ENCODE results near the gene MORN1.

MORN1 gene

GRCh38 chr1:2378956-2379732, 12.2 kb downstream of the MORN1 start:
- no peak overlapping the region for H3K27ac ChIP-seq
- no peak for TF ChIP-seq CTCF (IDR thresholded peaks at IDR 0.05; ENCODE audit: low read depth, low read length)

GRCh38 chr1:2378441-2378851, 12.9 kb downstream of the MORN1 start:
- no peaks in the 10 kb centered on the region for H3K27me3 ChIP-seq (ENCODE audit: insufficient read depth, low read depth, severe bottlenecking)
- H3K36me3 ChIP-seq = no peaks in the 10 kb centered on the region; the same call in 1 of the 2 replicates
- no peak overlapping the region for H3K27ac ChIP-seq
- no peak overlapping the region for H3K4me3 ChIP-seq (ENCODE audit: low read depth, low read length)
- no peak for DNase-seq
- no peak for TF ChIP-seq CTCF (IDR thresholded peaks at IDR 0.05; ENCODE audit: low read depth, low read length)
- no peaks in the 10 kb centered on the region for H3K9me3 ChIP-seq (ENCODE audit: severe bottlenecking)

More at GRCh38 chr1:2378956-2379732, 12.2 kb downstream of the MORN1 start:
- H3K4me3 ChIP-seq (ENCODE audit: low read depth, low read length) = no peak overlapping the region
- no peak for DNase-seq
- no peaks in the 10 kb centered on the region; the same call in 1 of the 2 replicates for H3K36me3 ChIP-seq
- no peaks in the 10 kb centered on the region for H3K27me3 ChIP-seq (ENCODE audit: insufficient read depth, low read depth, severe bottlenecking)
- no peaks in the 10 kb centered on the region for H3K9me3 ChIP-seq (ENCODE audit: severe bottlenecking)

- no peaks in the 10 kb centered on the region; the same call in 1 of the 2 replicates for H3K36me3 ChIP-seq
- no peak overlapping the region for H3K27ac ChIP-seq
- no peak for DNase-seq
- TF ChIP-seq CTCF (IDR thresholded peaks at IDR 0.05; ENCODE audit: low read depth, low read length) = no peak
- no peak overlapping the region for H3K4me3 ChIP-seq (ENCODE audit: low read depth, low read length)
- no peaks in the 10 kb centered on the region for H3K9me3 ChIP-seq (ENCODE audit: severe bottlenecking)
- H3K27me3 ChIP-seq (ENCODE audit: insufficient read depth, low read depth, severe bottlenecking) = no peaks in the 10 kb centered on the region
Measured at GRCh38 chr1:2377751-2378440, 13.5 kb downstream of the MORN1 start.

GRCh38 chr1:2376931-2377672, 14.3 kb downstream of the MORN1 start:
- no peaks in the 10 kb centered on the region for H3K9me3 ChIP-seq (ENCODE audit: severe bottlenecking)
- no peak overlapping the region for H3K27ac ChIP-seq
- no peak for DNase-seq
- no peak for TF ChIP-seq CTCF (IDR thresholded peaks at IDR 0.05; ENCODE audit: low read depth, low read length)
- H3K27me3 ChIP-seq (ENCODE audit: insufficient read depth, low read depth, severe bottlenecking) = no peaks in the 10 kb centered on the region
- H3K4me3 ChIP-seq (ENCODE audit: low read depth, low read length) = no peak overlapping the region
- H3K36me3 ChIP-seq = no peaks in the 10 kb centered on the region; the same call in 1 of the 2 replicates

- Histone ChIP-seq H3K36me3 (no peaks in the 10 kb centered on the region; the same call in 1 of the 2 replicates), H3K27ac (no peak overlapping the region), H3K4me3 (ENCODE audit: low read depth, low read length) (no peak overlapping the region), H3K9me3 (ENCODE audit: severe bottlenecking) (no peaks in the 10 kb centered on the region), H3K27me3 (ENCODE audit: insufficient read depth, low read depth, severe bottlenecking) (no peaks in the 10 kb centered on the region)
- no peak for TF ChIP-seq CTCF (IDR thresholded peaks at IDR 0.05; ENCODE audit: low read depth, low read length)
- DNase-seq = no peak
Measured at GRCh38 chr1:2376261-2376741, 15.1 kb downstream of the MORN1 start.
